ENCODE data around the gene C9.
"Not testable (repeated sequence)": the region's sequence is repeated elsewhere in the genome, so short reads cannot be mapped to it uniquely, and the experiment has no call there.

Gene C9

GRCh38 chr5:39256477-39257235 lies 107.6 kb downstream of the C9 start:
- DNase-seq = no peak

- no peak for DNase-seq
Measured at GRCh38 chr5:39255406-39255805, 108.9 kb downstream of the C9 start.

- DNase-seq = no peak
Measured at GRCh38 chr5:39254671-39255070, 109.6 kb downstream of the C9 start.

- DNase-seq = no peak
Measured at GRCh38 chr5:39253196-39253595, 111.1 kb downstream of the C9 start.

- no peak for DNase-seq
Measured at GRCh38 chr5:39249564-39250274, 114.6 kb downstream of the C9 start.

- DNase-seq = no peak
Measured at GRCh38 chr5:39249069-39249468, 115.2 kb downstream of the C9 start.

GRCh38 chr5:39240750-39241149 lies 123.5 kb downstream of the C9 start:
- DNase-seq = no peak

GRCh38 chr5:39238366-39239105 lies 125.8 kb downstream of the C9 start:
- no peak for DNase-seq

- DNase-seq = no peak
Measured at GRCh38 chr5:39236718-39237117, 127.6 kb downstream of the C9 start.

- DNase-seq = no peak
Measured at GRCh38 chr5:39235648-39236047, 128.6 kb downstream of the C9 start.

- DNase-seq = not testable (repeated sequence)
Measured at GRCh38 chr5:39234494-39234893, 129.8 kb downstream of the C9 start.

All from cerebellar nuclear complex (tissue), 1 donor.